GM19351 (cell line): Measurements from ENCODE around the gene FAM120B.

Source experiments
- ATAC-seq: cut with Tn5 transposase; IDR thresholded peaks from one replicate; pipeline ENCODE4 v1.9.1; 2021; ENCODE audit warnings: mild to moderate bottlenecking, moderate library complexity; ENCODE audit not compliant: unreplicated experiment

The FAM120B gene

GRCh38 chr6:170453586-170454511 lies 147.3 kb downstream of the FAM120B start:
- ATAC-seq = no peak

DNA sequence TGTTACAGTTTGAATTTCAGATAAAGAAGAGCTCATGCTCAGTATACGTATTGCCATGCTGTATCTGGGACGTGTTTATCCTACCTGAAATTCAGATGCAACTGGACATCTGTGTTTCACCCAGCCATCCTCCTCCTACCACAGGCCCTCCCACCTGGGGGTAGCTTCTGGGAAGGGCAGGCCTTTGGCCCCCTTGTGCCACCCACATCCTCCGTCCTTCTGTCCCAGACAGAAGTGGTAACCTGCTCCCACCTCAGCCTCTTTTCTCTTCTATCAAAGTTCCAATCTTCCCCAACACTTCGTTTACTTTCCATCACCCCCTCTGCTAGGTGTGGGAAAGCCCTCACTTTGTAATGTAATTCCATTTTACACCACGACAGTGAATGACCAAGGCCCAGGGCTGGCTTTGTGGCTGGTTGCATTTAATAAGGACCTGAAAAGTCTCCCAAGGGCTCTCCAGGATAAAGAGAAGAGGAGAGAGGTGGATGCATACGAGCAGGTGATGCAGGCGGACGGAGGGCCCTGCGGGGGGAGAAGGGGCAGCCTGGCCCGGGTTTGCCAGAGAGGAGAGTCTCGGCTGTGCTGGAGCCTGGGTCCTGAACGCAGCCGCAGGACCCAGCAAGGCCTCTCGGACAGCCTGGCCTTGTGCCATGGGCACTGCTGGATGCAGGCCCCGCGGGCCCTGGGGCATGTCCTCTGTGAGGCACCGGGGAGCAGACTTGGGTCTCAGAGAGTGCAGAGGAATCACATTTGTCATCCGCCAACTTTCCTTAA lies 148.1 kb downstream of the FAM120B start:
- no peak for ATAC-seq

- no peak for ATAC-seq
Observed at GRCh38 chr6:170455335-170455979, 148.9 kb downstream of the FAM120B start.

DNA sequence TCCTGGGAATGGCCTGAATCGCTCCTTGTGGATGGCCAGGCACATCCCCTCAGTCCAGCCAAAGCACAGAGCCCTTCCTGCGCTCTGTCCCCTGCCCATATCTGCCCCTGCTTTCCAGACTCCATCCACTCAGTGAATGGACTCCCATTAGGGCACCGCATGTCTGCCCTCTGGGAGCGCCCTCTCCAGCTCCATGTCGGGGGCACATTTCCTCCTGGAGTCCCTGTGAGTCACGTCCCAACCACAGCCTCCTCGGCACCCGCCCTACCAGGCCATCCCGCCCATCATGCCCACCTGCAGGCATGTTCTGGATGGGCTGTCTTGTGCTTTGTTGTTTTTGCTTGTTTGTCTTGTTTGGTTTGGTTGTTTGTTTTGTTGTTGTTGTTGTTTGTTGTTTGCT lies 149.8 kb downstream of the FAM120B start:
- no peak for ATAC-seq
